Body of pancreas (tissue), 4 donors: ENCODE results near the gene APOL2.

ENCODE experiments used
- CTCF ChIP-seq, 7 experiments: fragments of 450-650 bp in 4 of 7; fragments of 200-600 bp in 3 of 7; sonication (generic) in 3 of 7; IDR thresholded peaks; one replicate each; pipeline ENCODE4 v1.5.1; 2016 to 2019; ENCODE audit warnings: antibody characterized with exemption in 7 of 7
- POLR2A ChIP-seq, 3 donors: fragments of 450-650 bp; IDR thresholded peaks; one replicate each; pipeline ENCODE4 v1.6.1; 2016; ENCODE audit warnings: antibody characterized with exemption in 3 of 3, mild to moderate bottlenecking in 2 of 3

- TF ChIP-seq POLR2A (IDR thresholded peaks at IDR 0.05) (no peak), CTCF (IDR thresholded peaks at IDR 0.05) (no peak)
Observed at GRCh38 chr22:36280379-36280778, 41.1 kb upstream of the APOL2 start.
